ENCODE measurements around the gene ARHGEF38. TPM values are rescaled to one million over a fixed set of nuclear protein-coding genes. Genes with fewer than 3 reads are reported as not detected.

The ARHGEF38 gene, protein sequence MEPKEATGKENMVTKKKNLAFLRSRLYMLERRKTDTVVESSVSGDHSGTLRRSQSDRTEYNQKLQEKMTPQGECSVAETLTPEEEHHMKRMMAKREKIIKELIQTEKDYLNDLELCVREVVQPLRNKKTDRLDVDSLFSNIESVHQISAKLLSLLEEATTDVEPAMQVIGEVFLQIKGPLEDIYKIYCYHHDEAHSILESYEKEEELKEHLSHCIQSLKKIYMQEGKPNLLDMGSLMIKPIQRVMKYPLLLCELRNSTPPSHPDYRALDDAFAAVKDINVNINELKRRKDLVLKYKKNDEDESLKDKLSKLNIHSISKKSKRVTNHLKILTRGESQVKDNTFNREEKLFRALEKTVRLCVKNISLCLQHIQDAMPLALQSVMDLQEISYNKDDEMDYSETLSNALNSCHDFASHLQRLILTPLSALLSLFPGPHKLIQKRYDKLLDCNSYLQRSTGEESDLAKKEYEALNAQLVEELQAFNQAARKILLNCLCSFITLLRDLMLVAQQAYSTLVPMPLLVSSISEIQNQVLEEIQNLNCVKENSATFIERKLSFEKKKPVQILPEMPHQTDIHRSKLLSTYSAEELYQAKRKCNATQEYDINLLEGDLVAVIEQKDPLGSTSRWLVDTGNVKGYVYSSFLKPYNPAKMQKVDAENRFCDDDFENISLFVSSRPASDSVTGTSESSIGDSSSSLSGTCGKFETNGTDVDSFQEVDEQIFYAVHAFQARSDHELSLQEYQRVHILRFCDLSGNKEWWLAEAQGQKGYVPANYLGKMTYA
- not detected in 2 replicates for total RNA-seq (2012; rRNA removed)

DNA sequence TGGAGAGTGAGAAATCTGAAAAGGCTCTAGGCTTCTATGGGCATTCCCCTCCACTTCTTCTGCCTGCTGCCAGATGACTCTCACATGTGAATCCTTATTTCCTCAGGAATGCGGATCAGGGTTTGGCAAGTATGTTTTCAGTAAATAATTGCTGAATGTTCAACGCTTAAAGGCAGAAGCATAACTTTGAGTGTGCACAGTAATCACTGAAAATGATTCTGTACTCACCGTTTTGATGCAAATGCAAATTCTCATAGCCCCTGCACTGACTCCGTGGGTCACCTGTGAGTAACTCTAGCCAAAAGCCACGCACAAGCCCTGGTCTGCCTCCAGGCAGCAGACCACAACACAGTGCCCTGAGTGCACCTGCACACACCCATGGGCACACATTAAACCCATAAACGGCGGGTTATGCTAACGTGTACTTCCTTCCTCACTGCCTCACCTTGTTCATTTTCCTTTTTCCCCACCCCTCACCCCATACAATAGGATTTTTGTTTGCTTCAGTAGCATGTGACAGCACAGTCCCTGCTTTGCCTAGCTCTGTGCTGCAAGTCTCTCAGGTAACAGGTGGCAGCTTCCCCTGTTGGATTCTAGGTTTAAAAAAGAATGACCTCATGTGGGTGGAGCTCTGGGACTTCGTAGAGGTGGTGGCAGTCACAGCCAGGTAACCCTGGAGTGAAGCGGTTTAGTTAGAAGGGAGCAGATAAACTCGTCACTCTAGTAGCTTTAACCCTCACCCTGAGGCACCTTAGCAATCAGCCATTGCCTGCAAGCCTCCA lies at the start of gene ARHGEF38:
ARHGEF38 (plus strand) TSS at position 656 of the 782 bp plus-strand sequence. CDS start 146 bp downstream, outside the sequence.
- Histone ChIP-seq H3K9ac (ENCODE audit: low read depth, low read length) (no peak within 1 kb of the TSS), H3K4me1 (ENCODE audit: control insufficient read depth, insufficient read depth, low read length) (peaks cover 7% of the 10 kb centered on the region), H3K4me3 (ENCODE audit: low read length) (no peak within 1 kb of the TSS), H3K4me2 (ENCODE audit: low read length) (peak within 1 kb of the TSS; percentile 9), H3K27me3 (ENCODE audit: control insufficient read depth, insufficient read depth, low read length) (no peaks in the 10 kb centered on the region), H3K9me3 (replicated peaks; ENCODE audit: low read length) (no peaks in the 10 kb centered on the region), H3K36me3 (ENCODE audit: insufficient read depth, low read length) (no peaks in the 10 kb centered on the region)

DNA sequence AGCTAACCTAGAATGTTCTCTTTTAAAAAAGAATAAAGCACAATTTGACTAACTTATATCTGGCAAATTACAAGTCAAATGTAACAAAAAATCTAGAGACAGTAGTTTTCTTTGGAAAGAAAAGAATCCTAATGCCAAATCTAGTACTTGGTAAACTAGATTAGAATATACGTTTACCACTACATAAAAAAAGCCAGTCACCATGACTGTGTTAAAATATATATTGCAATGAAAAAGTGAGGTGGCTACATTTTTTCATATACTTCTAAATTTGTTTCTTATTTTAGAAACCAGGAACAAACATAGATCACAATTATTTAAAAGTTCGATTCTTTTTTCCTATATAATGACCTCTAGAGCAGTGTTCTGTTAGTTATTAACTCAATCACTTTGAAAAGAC lies 48.9 kb upstream of the ARHGEF38 start:
- H3K36me3 ChIP-seq (ENCODE audit: insufficient read depth, low read length), result no peaks in the 10 kb centered on the region
- no peaks in the 10 kb centered on the region for H3K9me3 ChIP-seq (replicated peaks; ENCODE audit: low read length)
- H3K9ac ChIP-seq (ENCODE audit: low read depth, low read length), result no peak overlapping the region
- H3K4me3 ChIP-seq (ENCODE audit: low read length), result no peak overlapping the region
- H3K27me3 ChIP-seq (ENCODE audit: control insufficient read depth, insufficient read depth, low read length), result no peaks in the 10 kb centered on the region
- H3K4me1 ChIP-seq (ENCODE audit: control insufficient read depth, insufficient read depth, low read length), result no peaks in the 10 kb centered on the region
- H3K4me2 ChIP-seq (ENCODE audit: low read length), result no peak overlapping the region

DNA sequence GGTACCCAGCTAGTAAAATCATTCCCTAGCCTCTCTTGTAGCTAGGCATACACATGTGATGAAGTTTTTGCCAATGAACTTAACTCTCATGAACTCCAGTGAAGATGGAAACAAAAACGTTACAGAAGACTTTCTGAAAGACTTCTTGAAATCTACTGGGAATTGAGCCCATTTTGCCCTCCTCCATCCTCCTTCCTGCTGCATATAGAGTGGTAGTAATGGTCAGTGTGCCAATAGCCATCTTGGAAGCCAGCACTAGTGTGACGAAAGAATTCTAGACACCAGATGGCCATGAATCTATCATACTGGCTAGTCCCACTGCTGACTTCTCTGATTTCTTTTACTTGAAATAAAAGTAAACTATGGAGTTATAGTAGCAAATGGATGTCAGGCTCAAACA lies 47.7 kb upstream of the ARHGEF38 start:
- no peaks in the 10 kb centered on the region for H3K9me3 ChIP-seq (replicated peaks; ENCODE audit: low read length)
- H3K27me3 ChIP-seq (ENCODE audit: control insufficient read depth, insufficient read depth, low read length), result no peaks in the 10 kb centered on the region
- H3K36me3 ChIP-seq (ENCODE audit: insufficient read depth, low read length), result no peaks in the 10 kb centered on the region
- no peaks in the 10 kb centered on the region for H3K4me1 ChIP-seq (ENCODE audit: control insufficient read depth, insufficient read depth, low read length)
- no peak overlapping the region for H3K9ac ChIP-seq (ENCODE audit: low read depth, low read length)
- no peak overlapping the region for H3K4me3 ChIP-seq (ENCODE audit: low read length)
- no peak overlapping the region for H3K4me2 ChIP-seq (ENCODE audit: low read length)

DNA sequence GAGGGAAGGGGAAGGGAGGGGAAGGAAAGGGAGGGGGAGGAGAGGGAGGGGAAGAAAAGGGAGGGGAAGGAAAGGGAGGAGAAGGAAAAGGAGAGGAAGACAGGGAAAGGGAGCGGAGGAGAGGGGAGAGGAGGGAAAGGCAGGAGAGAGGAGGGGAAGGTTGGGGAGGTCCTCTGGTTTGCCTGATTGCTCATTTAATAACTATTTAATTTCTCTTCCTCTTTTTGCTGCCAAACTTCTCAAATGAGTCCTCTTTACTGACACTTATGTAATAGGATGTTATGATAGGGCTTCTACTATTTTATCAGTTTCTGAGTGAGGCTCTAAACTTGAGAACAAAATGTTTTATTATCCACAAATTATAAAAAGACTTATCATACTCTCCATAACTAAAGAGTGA lies 43.1 kb upstream of the ARHGEF38 start:
- Histone ChIP-seq H3K4me2 (ENCODE audit: low read length) (no peak overlapping the region), H3K9ac (ENCODE audit: low read depth, low read length) (no peak overlapping the region), H3K27me3 (ENCODE audit: control insufficient read depth, insufficient read depth, low read length) (no peaks in the 10 kb centered on the region), H3K9me3 (replicated peaks; ENCODE audit: low read length) (no peaks in the 10 kb centered on the region), H3K36me3 (ENCODE audit: insufficient read depth, low read length) (no peaks in the 10 kb centered on the region), H3K4me3 (ENCODE audit: low read length) (no peak overlapping the region), H3K4me1 (ENCODE audit: control insufficient read depth, insufficient read depth, low read length) (no peaks in the 10 kb centered on the region)

DNA sequence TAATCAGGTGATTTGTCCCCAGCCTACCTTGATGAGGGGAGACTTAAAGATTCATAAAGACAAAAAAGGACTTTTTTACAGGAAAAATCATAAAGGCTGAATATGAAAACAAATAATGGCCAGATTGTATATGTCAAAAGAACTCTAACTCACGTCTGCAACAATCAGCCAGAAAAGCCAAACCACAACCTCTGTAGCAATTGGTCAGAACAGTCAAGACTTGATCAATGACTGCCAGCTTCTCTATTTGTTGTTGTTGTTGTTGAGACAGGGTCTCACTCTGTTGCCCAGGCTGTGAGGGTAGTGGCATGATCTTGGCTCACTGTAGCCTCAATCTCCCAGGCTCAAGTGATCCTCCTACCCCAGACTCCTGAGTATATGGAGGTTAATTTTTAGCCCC lies 42.7 kb upstream of the ARHGEF38 start:
- H3K9me3 ChIP-seq (replicated peaks; ENCODE audit: low read length), result no peaks in the 10 kb centered on the region
- H3K9ac ChIP-seq (ENCODE audit: low read depth, low read length), result no peak overlapping the region

DNA sequence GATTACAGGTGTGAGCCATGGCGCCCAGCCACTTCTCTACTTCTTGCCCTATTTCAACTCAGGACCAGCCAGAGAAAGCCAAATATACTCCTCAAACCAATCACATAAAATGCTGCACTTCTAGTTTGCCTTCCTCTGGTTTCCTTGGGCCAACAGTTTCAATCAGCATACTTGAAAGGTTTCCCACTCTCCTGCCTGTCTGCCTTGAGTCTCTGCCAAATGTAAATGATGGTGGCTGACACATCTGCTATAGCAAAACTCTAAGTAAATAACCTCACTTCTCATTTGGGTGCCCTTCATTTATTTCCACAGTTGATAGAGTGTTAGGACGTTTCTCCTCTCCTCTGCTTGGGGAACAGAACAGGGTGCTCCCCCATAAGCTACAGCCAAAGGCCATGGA lies 42.2 kb upstream of the ARHGEF38 start:
- Histone ChIP-seq H3K27me3 (ENCODE audit: control insufficient read depth, insufficient read depth, low read length) (no peaks in the 10 kb centered on the region), H3K4me3 (ENCODE audit: low read length) (no peak overlapping the region), H3K9me3 (replicated peaks; ENCODE audit: low read length) (no peaks in the 10 kb centered on the region), H3K9ac (ENCODE audit: low read depth, low read length) (no peak overlapping the region), H3K4me1 (ENCODE audit: control insufficient read depth, insufficient read depth, low read length) (no peaks in the 10 kb centered on the region), H3K4me2 (ENCODE audit: low read length) (no peak overlapping the region), H3K36me3 (ENCODE audit: insufficient read depth, low read length) (no peaks in the 10 kb centered on the region)

More for the DNA sequence above, 42.7 kb upstream of the ARHGEF38 start:
- Histone ChIP-seq H3K4me2 (ENCODE audit: low read length) (no peak overlapping the region), H3K27me3 (ENCODE audit: control insufficient read depth, insufficient read depth, low read length) (no peaks in the 10 kb centered on the region), H3K4me3 (ENCODE audit: low read length) (no peak overlapping the region), H3K36me3 (ENCODE audit: insufficient read depth, low read length) (no peaks in the 10 kb centered on the region), H3K4me1 (ENCODE audit: control insufficient read depth, insufficient read depth, low read length) (no peaks in the 10 kb centered on the region)

DNA sequence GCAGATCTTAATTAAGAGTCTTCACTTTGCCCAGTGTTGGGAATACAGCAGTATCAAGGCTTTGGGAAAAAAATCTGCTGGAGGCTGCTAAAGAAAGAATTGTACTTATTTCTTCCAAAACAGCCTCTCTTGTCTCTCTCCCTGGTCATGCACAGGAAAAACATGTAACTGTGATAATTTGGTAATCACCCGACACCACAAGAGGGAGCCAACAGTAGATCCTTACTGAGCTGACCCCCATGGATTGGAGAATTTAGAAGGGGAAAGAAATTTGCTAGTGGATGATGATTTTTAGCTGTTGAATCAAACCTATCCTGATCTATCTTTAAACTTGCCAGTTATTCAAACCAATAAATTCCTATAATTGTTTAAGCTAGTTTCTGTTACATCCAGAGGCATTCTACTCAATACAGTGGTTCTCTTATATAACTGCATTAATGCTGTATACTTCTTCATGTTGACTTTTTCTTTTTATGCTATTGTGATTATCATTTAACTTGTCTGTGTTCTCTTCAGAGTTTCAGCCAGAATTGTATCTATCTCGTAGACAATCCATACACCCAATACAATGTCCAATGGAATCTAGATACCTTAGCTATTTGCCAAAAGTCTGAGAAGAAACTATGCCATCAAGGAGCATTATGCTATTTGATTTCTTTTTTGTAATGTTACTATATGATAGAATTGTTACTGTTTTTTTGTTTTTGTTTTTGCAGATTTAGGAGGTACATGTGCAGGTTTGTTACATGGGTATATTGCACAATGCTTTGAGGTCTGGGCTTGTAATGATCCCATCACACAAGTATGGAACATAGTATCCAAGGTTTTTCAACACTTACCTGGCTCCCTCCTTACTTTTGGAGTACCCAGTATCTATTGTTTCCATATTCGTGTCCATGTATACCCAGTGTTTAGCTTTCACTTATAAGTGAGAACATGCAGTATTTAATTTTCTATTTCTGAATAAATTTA lies 31.3 kb upstream of the ARHGEF38 start:
- no peaks in the 10 kb centered on the region for H3K4me1 ChIP-seq (ENCODE audit: control insufficient read depth, insufficient read depth, low read length)

DNA sequence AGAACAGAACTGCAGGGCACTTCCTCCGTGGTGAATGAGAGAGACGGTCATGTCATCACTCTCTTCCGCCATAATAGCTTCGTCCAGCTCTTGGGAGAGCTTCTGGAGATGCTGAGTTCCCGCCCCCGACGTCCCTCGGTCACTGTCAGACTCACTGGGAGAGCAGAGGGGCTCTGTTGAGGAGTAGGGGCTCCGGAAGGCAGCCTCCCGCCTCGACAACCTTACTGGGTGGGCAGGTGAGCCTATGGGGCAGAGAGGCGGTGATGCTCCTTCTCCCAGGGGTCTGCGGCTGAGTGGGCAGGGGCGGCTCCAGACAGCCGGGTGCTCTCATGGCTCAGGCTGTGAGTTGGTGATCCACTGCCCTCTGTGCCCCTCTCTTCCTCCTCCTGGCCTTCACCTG lies 25.8 kb upstream of the ARHGEF38 start:
- no peak overlapping the region for H3K4me2 ChIP-seq (ENCODE audit: low read length)
- H3K9ac ChIP-seq (ENCODE audit: low read depth, low read length), result no peak overlapping the region
- no peaks in the 10 kb centered on the region for H3K4me1 ChIP-seq (ENCODE audit: control insufficient read depth, insufficient read depth, low read length)
- no peaks in the 10 kb centered on the region for H3K27me3 ChIP-seq (ENCODE audit: control insufficient read depth, insufficient read depth, low read length)
- no peaks in the 10 kb centered on the region for H3K36me3 ChIP-seq (ENCODE audit: insufficient read depth, low read length)
- H3K4me3 ChIP-seq (ENCODE audit: low read length), result no peak overlapping the region
- H3K9me3 ChIP-seq (replicated peaks; ENCODE audit: low read length), result no peaks in the 10 kb centered on the region

More for the DNA sequence above, 31.3 kb upstream of the ARHGEF38 start:
- H3K27me3 ChIP-seq (ENCODE audit: control insufficient read depth, insufficient read depth, low read length), result no peaks in the 10 kb centered on the region
- no peak overlapping the region for H3K4me2 ChIP-seq (ENCODE audit: low read length)
- H3K9ac ChIP-seq (ENCODE audit: low read depth, low read length), result no peak overlapping the region
- H3K4me3 ChIP-seq (ENCODE audit: low read length), result no peak overlapping the region
- H3K36me3 ChIP-seq (ENCODE audit: insufficient read depth, low read length), result no peaks in the 10 kb centered on the region
- no peaks in the 10 kb centered on the region for H3K9me3 ChIP-seq (replicated peaks; ENCODE audit: low read length)

DNA sequence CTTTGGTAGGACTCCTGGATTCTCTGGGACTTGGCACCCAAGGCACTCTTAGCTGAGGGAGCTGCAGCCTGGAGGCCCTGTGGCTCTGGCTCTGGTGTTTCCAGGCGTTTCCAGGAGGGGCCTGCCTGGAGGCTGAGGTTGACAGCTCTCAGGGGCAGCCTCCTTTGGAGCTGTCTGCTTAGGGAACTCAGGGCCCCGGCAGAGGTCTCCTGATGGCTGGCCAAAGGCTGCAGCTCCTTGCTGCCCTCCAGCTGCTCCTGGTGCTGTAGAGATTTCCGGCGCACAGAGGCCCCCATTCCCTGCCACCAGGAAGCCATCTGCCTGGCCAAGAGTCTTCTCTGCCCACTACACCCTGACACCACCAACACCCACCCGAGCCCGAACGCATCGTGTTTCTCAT lies 25.3 kb upstream of the ARHGEF38 start:
- Histone ChIP-seq H3K4me2 (ENCODE audit: low read length) (no peak overlapping the region), H3K9ac (ENCODE audit: low read depth, low read length) (no peak overlapping the region), H3K27me3 (ENCODE audit: control insufficient read depth, insufficient read depth, low read length) (no peaks in the 10 kb centered on the region), H3K36me3 (ENCODE audit: insufficient read depth, low read length) (no peaks in the 10 kb centered on the region), H3K4me3 (ENCODE audit: low read length) (no peak overlapping the region), H3K9me3 (replicated peaks; ENCODE audit: low read length) (no peaks in the 10 kb centered on the region), H3K4me1 (ENCODE audit: control insufficient read depth, insufficient read depth, low read length) (no peaks in the 10 kb centered on the region)

DNA sequence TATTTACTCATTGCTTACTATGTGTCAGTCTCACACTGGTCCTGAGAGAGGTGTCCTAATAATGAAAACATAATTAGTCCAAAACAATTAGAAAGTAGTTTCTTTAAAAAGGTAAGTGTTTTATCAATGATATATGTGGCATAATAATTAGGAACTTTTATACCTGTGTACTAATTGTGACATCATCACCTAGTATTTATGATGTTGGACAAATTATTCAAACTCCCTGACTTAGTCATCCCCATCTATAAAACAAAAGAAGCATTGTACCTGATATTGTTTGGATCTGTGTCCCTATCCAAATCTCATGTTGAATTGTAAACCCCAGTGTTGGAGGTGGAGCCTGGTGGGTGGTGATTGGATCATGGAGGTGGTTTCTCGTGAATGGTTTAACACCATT lies 15.8 kb upstream of the ARHGEF38 start:
- H3K27me3 ChIP-seq (ENCODE audit: control insufficient read depth, insufficient read depth, low read length), result no peaks in the 10 kb centered on the region
- no peaks in the 10 kb centered on the region for H3K36me3 ChIP-seq (ENCODE audit: insufficient read depth, low read length)

More for the DNA sequence above, 15.8 kb upstream of the ARHGEF38 start:
- H3K4me2 ChIP-seq (ENCODE audit: low read length), result no peak overlapping the region
- H3K4me1 ChIP-seq (ENCODE audit: control insufficient read depth, insufficient read depth, low read length), result no peaks in the 10 kb centered on the region
- H3K9ac ChIP-seq (ENCODE audit: low read depth, low read length), result no peak overlapping the region
- no peaks in the 10 kb centered on the region for H3K9me3 ChIP-seq (replicated peaks; ENCODE audit: low read length)
- no peak overlapping the region for H3K4me3 ChIP-seq (ENCODE audit: low read length)
